Peyer's patch (tissue), 4 donors: ENCODE measurements around the gene SNRPA. TPM values are rescaled to one million over a fixed set of nuclear protein-coding genes. Genes with fewer than 3 reads are reported as not detected.
A peak's percentile ranks its signal among the peaks of the same experiment; 100 is the strongest.

Source experiments
- DNase-seq, 3 donors: peaks; one replicate each; pipeline ENCODE4 v3.0.0-alpha.2; 2017 to 2019
- H3K27ac ChIP-seq, 4 donors: fragments of 200-600 bp; sonication (generic); one replicate each; pipeline ENCODE4 v1.5.1; 2016 to 2019
- H3K27me3 ChIP-seq, 2 donors: fragments of 200-600 bp; sonication (generic); one replicate each; pipeline ENCODE4 v1.5.1; 2019
- H3K36me3 ChIP-seq, 3 donors: fragments of 200-600 bp; sonication (generic); one replicate each; pipeline ENCODE4 v1.5.1; 2016 to 2019
- H3K4me1 ChIP-seq, 4 donors: fragments of 200-600 bp; sonication (generic); one replicate each; pipeline ENCODE4 v1.5.1; 2016 to 2019
- H3K4me3 ChIP-seq, 4 donors: fragments of 200-600 bp; sonication (generic); 1 replicate in 3 of 4; 2 replicates in 1 of 4; pipeline ENCODE4 v1.5.1; 2016 to 2019; ENCODE audit warnings: mild to moderate bottlenecking in 1 of 4
- H3K9me3 ChIP-seq, 4 donors: fragments of 200-600 bp; sonication (generic); one replicate each; pipeline ENCODE4 v1.5.1; 2016 to 2019; ENCODE audit warnings: mild to moderate bottlenecking in 1 of 4
- POLR2A ChIP-seq, 2 donors: fragments of 450-650 bp; IDR thresholded peaks; one replicate each; pipeline ENCODE4 v1.5.1; 2017; ENCODE audit warnings: antibody characterized with exemption in 2 of 2, mild to moderate bottlenecking in 2 of 2, moderate library complexity in 2 of 2
- total RNA-seq, 4 donors: library from RNA; depleted of rRNA; stranded (reverse); fragments of >200 nt; gene quantifications; one replicate each; pipeline ENCODE4 v1.1.0, GENCODE V29; 2016
- TF ChIP-seq, protein P1 (sequence below), 6 experiments: fragments of 450-650 bp in 4 of 6; fragments of 200-600 bp in 2 of 6; sonication (generic) in 1 of 6; IDR thresholded peaks; one replicate each; pipeline ENCODE4 v1.5.1; 2017 to 2019; ENCODE audit warnings: antibody characterized with exemption in 6 of 6, mild to moderate bottlenecking in 3 of 6, moderate library complexity in 1 of 6

SNRPA gene
- total RNA-seq, 4 donors from 2014 or later, result 44.5 to 104 (median 72.1) TPM

DNA sequence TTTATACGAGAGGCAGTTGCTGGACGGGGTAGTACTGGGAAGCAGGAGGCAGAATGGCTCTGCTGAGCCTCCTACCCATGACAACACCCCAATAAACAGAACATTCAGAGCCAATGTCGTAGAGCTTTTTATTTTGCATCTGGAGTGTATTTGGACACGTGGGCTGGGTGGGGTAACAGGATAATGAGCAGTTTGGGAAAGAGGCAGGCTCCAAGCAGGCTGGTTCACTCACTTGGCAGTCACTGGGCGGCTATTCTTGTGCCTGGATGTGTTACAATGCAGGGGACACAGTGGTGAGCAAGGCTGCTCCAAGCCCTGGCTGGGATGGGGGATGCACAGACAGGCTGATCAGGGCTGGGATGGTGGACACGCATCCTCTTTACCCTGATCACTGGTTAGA is 10.3 kb upstream of the SNRPA start:
- H3K27me3 ChIP-seq, result no peaks in the 10 kb centered on the region
- no peak for DNase-seq
- H3K27ac ChIP-seq, result peak overlapping the region in 1 of 4 donors; percentile 58
- no peak overlapping the region for H3K4me3 ChIP-seq
- no peaks in the 10 kb centered on the region for H3K9me3 ChIP-seq
- H3K36me3 ChIP-seq, result peaks cover 0 to 48% (median 0%) of the 10 kb centered on the region in 3 donors
- no peak for TF ChIP-seq POLR2A (IDR thresholded peaks at IDR 0.05)
- TF ChIP-seq, protein P1, sequence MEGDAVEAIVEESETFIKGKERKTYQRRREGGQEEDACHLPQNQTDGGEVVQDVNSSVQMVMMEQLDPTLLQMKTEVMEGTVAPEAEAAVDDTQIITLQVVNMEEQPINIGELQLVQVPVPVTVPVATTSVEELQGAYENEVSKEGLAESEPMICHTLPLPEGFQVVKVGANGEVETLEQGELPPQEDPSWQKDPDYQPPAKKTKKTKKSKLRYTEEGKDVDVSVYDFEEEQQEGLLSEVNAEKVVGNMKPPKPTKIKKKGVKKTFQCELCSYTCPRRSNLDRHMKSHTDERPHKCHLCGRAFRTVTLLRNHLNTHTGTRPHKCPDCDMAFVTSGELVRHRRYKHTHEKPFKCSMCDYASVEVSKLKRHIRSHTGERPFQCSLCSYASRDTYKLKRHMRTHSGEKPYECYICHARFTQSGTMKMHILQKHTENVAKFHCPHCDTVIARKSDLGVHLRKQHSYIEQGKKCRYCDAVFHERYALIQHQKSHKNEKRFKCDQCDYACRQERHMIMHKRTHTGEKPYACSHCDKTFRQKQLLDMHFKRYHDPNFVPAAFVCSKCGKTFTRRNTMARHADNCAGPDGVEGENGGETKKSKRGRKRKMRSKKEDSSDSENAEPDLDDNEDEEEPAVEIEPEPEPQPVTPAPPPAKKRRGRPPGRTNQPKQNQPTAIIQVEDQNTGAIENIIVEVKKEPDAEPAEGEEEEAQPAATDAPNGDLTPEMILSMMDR (IDR thresholded peaks at IDR 0.05), result no peak
- H3K4me1 ChIP-seq, result peaks cover 0 to 13% (median 0%) of the 10 kb centered on the region in 4 donors

DNA sequence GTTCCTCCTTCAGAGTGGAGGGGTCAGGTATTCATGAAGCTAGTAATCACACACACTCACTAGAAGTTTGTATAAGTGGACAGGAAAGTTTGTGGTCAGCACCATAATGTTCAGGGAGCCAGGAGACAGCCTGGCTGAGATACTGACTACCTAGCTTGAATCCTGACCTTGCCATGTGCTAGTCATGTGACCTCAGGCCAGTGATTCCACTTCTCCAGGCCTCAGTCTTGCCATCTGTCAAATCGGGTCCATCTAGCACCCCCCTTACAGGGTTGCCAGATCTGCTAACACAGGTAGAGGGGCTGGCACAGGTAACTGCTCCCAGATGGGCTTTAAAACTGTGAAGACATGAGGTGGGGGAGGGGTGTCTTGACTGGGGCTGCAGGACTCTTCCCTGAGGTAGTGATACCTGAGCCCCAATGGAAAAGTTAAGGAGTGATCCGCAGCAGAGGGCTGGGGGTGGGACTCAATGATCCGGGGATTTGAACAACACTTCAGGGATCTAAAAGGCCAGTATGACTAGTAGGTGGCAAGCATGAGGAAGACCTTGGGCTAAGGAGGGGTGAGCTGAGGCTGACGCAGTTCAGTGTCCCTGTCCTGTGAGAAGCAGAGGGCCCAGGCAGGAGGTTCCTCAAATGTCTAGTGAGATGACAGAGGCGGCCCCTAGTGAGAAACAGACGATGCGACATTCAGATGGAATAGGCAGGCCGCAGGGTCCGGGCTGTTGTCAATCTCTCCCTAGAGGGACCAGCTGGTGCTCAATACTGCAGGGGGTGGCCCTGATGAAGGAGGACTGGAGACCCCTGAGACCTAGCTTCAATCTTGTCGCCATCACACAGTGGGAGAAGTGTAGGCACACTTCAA is 9.2 kb upstream of the SNRPA start:
- H3K4me3 ChIP-seq, result no peak overlapping the region
- H3K27me3 ChIP-seq, result no peaks in the 10 kb centered on the region
- H3K36me3 ChIP-seq, result peaks cover 0 to 38% (median 0%) of the 10 kb centered on the region in 3 donors
- TF ChIP-seq, protein P1 (IDR thresholded peaks at IDR 0.05), result no peak
- no peak for TF ChIP-seq POLR2A (IDR thresholded peaks at IDR 0.05)
- no peaks in the 10 kb centered on the region for H3K9me3 ChIP-seq
- H3K4me1 ChIP-seq, result peaks cover 0 to 11% (median 0%) of the 10 kb centered on the region in 4 donors
- peak overlapping the region in 1 of 4 donors; percentile 23 for H3K27ac ChIP-seq
- DNase-seq, result no peak

DNA sequence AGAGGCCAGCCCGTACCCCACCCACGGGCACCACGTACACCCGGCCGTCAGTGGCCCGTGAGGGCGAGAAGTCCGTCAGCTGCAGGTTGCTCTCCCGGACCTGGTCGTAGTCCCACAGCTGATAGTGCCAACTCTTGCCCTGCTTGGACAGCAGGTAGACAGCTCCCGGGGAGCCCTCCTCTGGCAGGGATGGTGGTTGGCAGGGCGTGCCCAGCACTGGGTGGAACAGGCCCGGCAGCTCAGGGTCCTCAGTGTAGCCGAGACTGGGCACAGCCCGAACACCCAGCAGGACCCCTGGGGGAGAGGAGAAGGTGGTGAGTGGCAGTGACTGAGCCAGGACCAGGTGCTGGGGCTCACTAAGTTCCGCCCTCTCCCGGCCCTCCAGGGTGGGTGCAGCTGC is 8.5 kb upstream of the SNRPA start:
- Histone ChIP-seq H3K4me3 (no peak overlapping the region), H3K27ac (no peak overlapping the region), H3K4me1 (peaks cover 0 to 10% (median 0%) of the 10 kb centered on the region in 4 donors), H3K9me3 (no peaks in the 10 kb centered on the region), H3K36me3 (peaks cover 0 to 31% (median 0%) of the 10 kb centered on the region in 3 donors), H3K27me3 (no peaks in the 10 kb centered on the region)
- DNase-seq, result no peak
- no peak for TF ChIP-seq POLR2A (IDR thresholded peaks at IDR 0.05)
- TF ChIP-seq, protein P1 (IDR thresholded peaks at IDR 0.05), result peak in 1 of 6 experiments; percentile 7

GRCh38 chr19:40742886-40743285 is 8.1 kb upstream of the SNRPA start:
- Histone ChIP-seq H3K4me3 (no peak overlapping the region), H3K27me3 (no peaks in the 10 kb centered on the region), H3K9me3 (no peaks in the 10 kb centered on the region), H3K27ac (no peak overlapping the region), H3K36me3 (peaks cover 0 to 27% (median 0%) of the 10 kb centered on the region in 3 donors), H3K4me1 (peaks cover 0 to 6% (median 0%) of the 10 kb centered on the region in 4 donors)
- TF ChIP-seq, protein P1 (IDR thresholded peaks at IDR 0.05), result no peak
- no peak for TF ChIP-seq POLR2A (IDR thresholded peaks at IDR 0.05)
- no peak for DNase-seq

- no peak for TF ChIP-seq POLR2A (IDR thresholded peaks at IDR 0.05)
- TF ChIP-seq, protein P1 (IDR thresholded peaks at IDR 0.05), result no peak
- H3K27me3 ChIP-seq, result no peaks in the 10 kb centered on the region
- no peak overlapping the region for H3K4me3 ChIP-seq
- no peaks in the 10 kb centered on the region for H3K9me3 ChIP-seq
- peaks cover 0 to 5% (median 0%) of the 10 kb centered on the region in 4 donors for H3K4me1 ChIP-seq
- H3K27ac ChIP-seq, result no peak overlapping the region
- H3K36me3 ChIP-seq, result peaks cover 0 to 17% (median 0%) of the 10 kb centered on the region in 3 donors
- no peak for DNase-seq
Observed at GRCh38 chr19:40743926-40744325, 7.1 kb upstream of the SNRPA start.
